HCT116 (cell line): Measurements from ENCODE around the gene PDE4D. TPM values are rescaled to one million over a fixed set of nuclear protein-coding genes. Genes with fewer than 3 reads are reported as not detected.

Experiments used
- ATAC-seq: fragments of 200-7000 bp; cut with Tn5 transposase; 2 replicates; pipeline ENCODE4 v1.9.1; 2020; ENCODE audit warnings: mild to moderate bottlenecking, moderate library complexity
- BruUV-seq: library from RNA; stranded (reverse); fragments of 400-500 nt; replicated peaks from 2 replicates; lab custom pipeline; 2021; lab: Mats Ljungman, UMichigan
- CTCF ChIA-PET: fragments of 300-600 bp; sonication (Branson Sonifier 250); formaldehyde crosslinking; loops from one replicate; lab custom pipeline; 2021; ENCODE audit warnings: antibody characterized with exemption; lab: Charles Lee
- POLR2A ChIA-PET: fragments of 300-600, 350-600 bp; sonication (Branson Sonifier 250); formaldehyde crosslinking; loops from one replicate; lab custom pipeline; 2021; ENCODE audit warnings: antibody characterized with exemption; lab: Charles Lee
- RAD21 ChIA-PET, 2 experiments: fragments of 300-600 bp; sonication (Branson Sonifier 250); formaldehyde crosslinking; loops; one replicate each; lab custom pipeline; 2023; ENCODE audit warnings: low total read pairs in 2 of 2; ENCODE audit not compliant: uncharacterized antibody in 2 of 2, unreplicated experiment in 2 of 2, low non-redundant PET in 1 of 2; lab: Charles Lee
- DNase-seq: peaks from one replicate; pipeline ENCODE4 v3.0.0-alpha.2; 2010; ENCODE audit warnings: low read depth, low spot score
- H2AFZ ChIP-seq: fragments of 200-600 bp; shearing (Covaris generic), sonication (generic); 2 replicates; pipeline ENCODE4 v1.6.1; 2017; ENCODE audit warnings: low read depth, mixed run types, mixed read lengths, antibody characterized with exemption, low read length; ENCODE audit not compliant: poor library complexity, severe bottlenecking
- H3K27ac ChIP-seq: 2 replicates; pipeline ENCODE4 v1.5.1; 2012; ENCODE audit warnings: low read depth, low read length
- H3K27me3 ChIP-seq: fragments of 200-600 bp; sonication (generic); 2 replicates; pipeline ENCODE4 v1.6.1; 2016; ENCODE audit warnings: mixed run types, low read length, mixed read lengths; ENCODE audit not compliant: insufficient read depth
- H3K36me3 ChIP-seq, 2 experiments: fragments of 200-500 bp in 1 of 2; fragments of 200-600 bp in 1 of 2; sonication (Bioruptor generic) in 1 of 2; sonication (generic) in 1 of 2; 2 replicates each; pipeline versions ENCODE4 v1.5.1 to v1.6.1; 2014 to 2016; ENCODE audit warnings: low read length in 2 of 2, inconsistent platforms in 1 of 2, mixed read lengths in 1 of 2, mixed run types in 1 of 2; ENCODE audit not compliant: insufficient read depth in 2 of 2, control insufficient read depth in 1 of 2
- H3K4me1 ChIP-seq, 2 experiments: fragments of 200-600 bp in 1 of 2; sonication (generic) in 1 of 2; 2 replicates each; pipeline versions ENCODE4 v1.5.1 to v1.6.1; 2012 to 2017; ENCODE audit warnings: low read length in 2 of 2, inconsistent platforms in 1 of 2, mild to moderate bottlenecking in 1 of 2, mixed read lengths in 1 of 2, mixed run types in 1 of 2, moderate library complexity in 1 of 2; ENCODE audit not compliant: insufficient read depth in 2 of 2, control insufficient read depth in 1 of 2
- H3K4me2 ChIP-seq: fragments of 200-600 bp; sonication (generic); 2 replicates; pipeline ENCODE4 v1.6.1; 2017; ENCODE audit warnings: mixed run types, low read length, mixed read lengths
- H3K4me3 ChIP-seq, 2 experiments: fragments of 200-600 bp in 1 of 2; sonication (generic) in 1 of 2; replicated peaks in 1 of 2; 2 replicates each; pipeline ENCODE4 v1.5.1; 2011 to 2016; ENCODE audit warnings: low read length in 2 of 2, control low read depth in 1 of 2, low read depth in 1 of 2, mild to moderate bottlenecking in 1 of 2, mixed read lengths in 1 of 2, mixed run types in 1 of 2
- H3K79me2 ChIP-seq: fragments of 200-600 bp; sonication (generic); 2 replicates; pipeline ENCODE4 v1.6.1; 2017; ENCODE audit warnings: mild to moderate bottlenecking, mixed run types, low read length, moderate library complexity, mixed read lengths; ENCODE audit not compliant: insufficient read depth
- H3K9ac ChIP-seq: fragments of 200-600 bp; sonication (generic); 2 replicates; pipeline ENCODE4 v1.6.1; 2016; ENCODE audit warnings: low read length, mixed read lengths
- H3K9me2 ChIP-seq: fragments of 200-600 bp; sonication (generic), shearing (Covaris generic); 2 replicates; pipeline ENCODE4 v1.6.1; 2017; ENCODE audit warnings: mixed run types, mild to moderate bottlenecking, moderate library complexity; ENCODE audit not compliant: insufficient read depth
- H3K9me3 ChIP-seq, 2 experiments: fragments of 200-500 bp in 1 of 2; fragments of 200-600 bp in 1 of 2; sonication (Bioruptor generic) in 1 of 2; sonication (generic) in 1 of 2; 2 replicates each; pipeline ENCODE4 v1.6.1; 2014 to 2017; ENCODE audit warnings: low read length in 2 of 2, mixed read lengths in 2 of 2, inconsistent platforms in 1 of 2, low read depth in 1 of 2, mild to moderate bottlenecking in 1 of 2, mixed run types in 1 of 2, moderate library complexity in 1 of 2; ENCODE audit not compliant: control insufficient read depth in 1 of 2, insufficient read depth in 1 of 2
- H4K20me1 ChIP-seq: fragments of 200-600 bp; sonication (generic), shearing (Covaris generic); 2 replicates; pipeline ENCODE4 v1.6.1; 2017; ENCODE audit warnings: mixed run types, mild to moderate bottlenecking, moderate library complexity; ENCODE audit not compliant: insufficient read depth
- CBX3 ChIP-seq: IDR thresholded peaks from 2 replicates; pipeline ENCODE4 v1.6.1; 2012; ENCODE audit warnings: low read depth
- CEBPB ChIP-seq: IDR thresholded peaks from 2 replicates; pipeline ENCODE4 v1.6.1; 2012; ENCODE audit warnings: low read depth
- EGR1 ChIP-seq: IDR thresholded peaks from 2 replicates; pipeline ENCODE4 v1.6.1; 2012; ENCODE audit warnings: low read depth
- ELF1 ChIP-seq: IDR thresholded peaks from 2 replicates; pipeline ENCODE4 v1.6.1; 2012; ENCODE audit warnings: low read depth, borderline replicate concordance
- EZH2 ChIP-seq: fragments of 200-600 bp; sonication (generic); IDR thresholded peaks from 2 replicates; pipeline ENCODE4 v1.6.1; 2017; ENCODE audit warnings: antibody characterized with exemption, mixed run types
- EZH2phosphoT487 ChIP-seq: fragments of 200-600 bp; IDR thresholded peaks from 2 replicates; pipeline ENCODE4 v1.6.1; 2018; ENCODE audit warnings: antibody characterized with exemption, borderline replicate concordance
- FOSL1 ChIP-seq: IDR thresholded peaks from 2 replicates; pipeline ENCODE4 v1.6.1; 2012; ENCODE audit warnings: low read depth
- JUND ChIP-seq: IDR thresholded peaks from 2 replicates; pipeline ENCODE4 v1.6.1; 2012
- RAD21 ChIP-seq: IDR thresholded peaks from 2 replicates; pipeline ENCODE4 v1.6.1; 2012; ENCODE audit warnings: low read depth, mild to moderate bottlenecking
- SP1 ChIP-seq: IDR thresholded peaks from 2 replicates; pipeline ENCODE4 v1.6.1; 2012; ENCODE audit warnings: low read depth
- SRF ChIP-seq: IDR thresholded peaks from 2 replicates; pipeline ENCODE4 v1.6.1; 2012; ENCODE audit warnings: low read depth
- TCF7L2 ChIP-seq: IDR thresholded peaks from 2 replicates; pipeline ENCODE4 v1.7.0; 2011; ENCODE audit warnings: borderline replicate concordance, inconsistent platforms; ENCODE audit not compliant: insufficient read depth, insufficient read length; ENCODE audit errors: extremely low read depth
- YY1 ChIP-seq: IDR thresholded peaks from 2 replicates; pipeline ENCODE4 v1.6.1; 2011; ENCODE audit warnings: low read length, low read depth, moderate library complexity, mild to moderate bottlenecking; ENCODE audit not compliant: insufficient replicate concordance; ENCODE audit errors: extremely low read depth
- ZFX ChIP-seq: fragments of 450-650 bp; IDR thresholded peaks from 2 replicates; pipeline ENCODE4 v1.6.1; 2017
- intact Hi-C: fragments of 100-400 bp; cut with micrococcal nuclease; formaldehyde crosslinking; loops from 2 replicates; pipeline ENCODE4 v1.10.0; 2022
- total RNA-seq: library from RNA; stranded (reverse); gene quantifications from one replicate; pipeline ENCODE4 v1.2.1, GENCODE V29; 2021; ENCODE audit not compliant: unreplicated experiment
- TF ChIP-seq, protein P1 (sequence below): IDR thresholded peaks from 2 replicates; pipeline ENCODE4 v1.6.1; 2012
- TF ChIP-seq, protein P2 (sequence below): IDR thresholded peaks from 2 replicates; pipeline ENCODE4 v1.6.1; 2011; ENCODE audit warnings: mild to moderate bottlenecking, low read length, moderate library complexity; ENCODE audit not compliant: insufficient replicate concordance; ENCODE audit errors: extremely low read depth
- TF ChIP-seq, protein P3 (sequence below), 3 experiments: fragments of 200-600 bp in 1 of 3; sonication (generic) in 1 of 3; IDR thresholded peaks in 2 of 3; conservative IDR thresholded peaks in 1 of 3; 2 replicates each; pipeline ENCODE4 v1.5.1; 2012 to 2017; ENCODE audit warnings: low read depth in 2 of 3, low read length in 2 of 3, antibody characterized with exemption in 1 of 3, borderline replicate concordance in 1 of 3, control low read depth in 1 of 3, mild to moderate bottlenecking in 1 of 3, mixed read lengths in 1 of 3, mixed run types in 1 of 3, moderate library complexity in 1 of 3; ENCODE audit not compliant: insufficient read depth in 1 of 3
- TF ChIP-seq, protein P4 (sequence below): IDR thresholded peaks from 2 replicates; pipeline ENCODE4 v1.6.1; 2012; ENCODE audit warnings: low read depth

The PDE4D gene
- total RNA-seq, 1 experiment from 2014 or later, result 1.1 TPM

DNA sequence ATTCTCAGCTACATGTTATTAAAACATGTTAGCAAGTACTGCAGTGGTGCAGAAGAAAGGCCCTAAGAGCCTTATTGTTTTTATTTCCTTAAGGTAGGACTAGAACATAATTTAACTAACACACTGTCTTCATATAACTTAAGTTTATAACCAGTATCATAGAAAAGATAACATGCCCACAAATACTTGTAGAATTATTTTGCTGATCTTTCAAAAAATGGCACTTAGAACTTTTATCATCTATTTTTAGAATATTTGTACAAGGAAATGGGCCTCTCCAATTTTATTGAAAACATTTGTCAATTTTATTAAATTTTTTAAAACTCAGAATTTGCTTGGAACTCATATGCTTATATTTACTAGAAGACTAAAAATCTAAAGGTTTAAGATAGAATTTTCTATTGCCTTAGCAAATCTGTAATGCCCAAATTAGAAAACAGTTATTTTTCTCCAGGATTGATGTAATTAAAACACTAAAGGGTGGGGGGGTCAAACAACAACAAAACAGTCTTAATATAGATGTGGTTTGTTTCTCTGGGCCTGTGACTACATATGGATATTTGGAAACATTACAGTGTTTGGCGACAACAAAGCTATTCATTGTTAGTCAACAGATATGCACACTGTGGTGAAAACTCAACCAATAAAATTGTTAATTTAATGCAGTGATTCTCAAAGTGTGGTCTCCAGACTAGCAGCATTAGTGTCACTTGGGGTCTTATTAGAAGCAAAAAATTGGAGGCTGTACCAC is 360.4 kb downstream of the PDE4D start:
- BruUV-seq, result no TSS peak

More for the DNA sequence above, 360.4 kb downstream of the PDE4D start:
- ATAC-seq (no peak), DNase-seq (no peak)
- POLR2A ChIA-PET, result no interaction called here
- H3K36me3 ChIP-seq, result no peaks in the 10 kb centered on the region
- H3K9me2 ChIP-seq, result no peaks in the 10 kb centered on the region
- H3K4me1 ChIP-seq, result no peaks in the 10 kb centered on the region
- no peaks in the 10 kb centered on the region for H3K9me3 ChIP-seq
- H3K4me3 ChIP-seq, result no peak overlapping the region
- no peak overlapping the region for H3K4me2 ChIP-seq
- intact Hi-C loops, result no loop called here
- no peak overlapping the region for H2AFZ ChIP-seq
- H3K9ac ChIP-seq, result no peak overlapping the region
- CTCF ChIA-PET, result no interaction called here
- no peaks in the 10 kb centered on the region; the same call in 1 of the 2 replicates for H4K20me1 ChIP-seq
- no peak overlapping the region for H3K27ac ChIP-seq
- H3K79me2 ChIP-seq, result no peaks in the 10 kb centered on the region
- TF ChIP-seq YY1, result no peak
- TF ChIP-seq, protein P1, sequence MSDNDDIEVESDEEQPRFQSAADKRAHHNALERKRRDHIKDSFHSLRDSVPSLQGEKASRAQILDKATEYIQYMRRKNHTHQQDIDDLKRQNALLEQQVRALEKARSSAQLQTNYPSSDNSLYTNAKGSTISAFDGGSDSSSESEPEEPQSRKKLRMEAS, result no peak
- TF ChIP-seq, protein P2, sequence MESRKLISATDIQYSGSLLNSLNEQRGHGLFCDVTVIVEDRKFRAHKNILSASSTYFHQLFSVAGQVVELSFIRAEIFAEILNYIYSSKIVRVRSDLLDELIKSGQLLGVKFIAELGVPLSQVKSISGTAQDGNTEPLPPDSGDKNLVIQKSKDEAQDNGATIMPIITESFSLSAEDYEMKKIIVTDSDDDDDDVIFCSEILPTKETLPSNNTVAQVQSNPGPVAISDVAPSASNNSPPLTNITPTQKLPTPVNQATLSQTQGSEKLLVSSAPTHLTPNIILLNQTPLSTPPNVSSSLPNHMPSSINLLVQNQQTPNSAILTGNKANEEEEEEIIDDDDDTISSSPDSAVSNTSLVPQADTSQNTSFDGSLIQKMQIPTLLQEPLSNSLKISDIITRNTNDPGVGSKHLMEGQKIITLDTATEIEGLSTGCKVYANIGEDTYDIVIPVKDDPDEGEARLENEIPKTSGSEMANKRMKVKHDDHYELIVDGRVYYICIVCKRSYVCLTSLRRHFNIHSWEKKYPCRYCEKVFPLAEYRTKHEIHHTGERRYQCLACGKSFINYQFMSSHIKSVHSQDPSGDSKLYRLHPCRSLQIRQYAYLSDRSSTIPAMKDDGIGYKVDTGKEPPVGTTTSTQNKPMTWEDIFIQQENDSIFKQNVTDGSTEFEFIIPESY, result no peak
- TF ChIP-seq EZH2phosphoT487, result no peak
- TF ChIP-seq RAD21, result no peak
- no peak for TF ChIP-seq EZH2
- no peak for TF ChIP-seq EGR1
- no peak for TF ChIP-seq ELF1
- no peak for TF ChIP-seq FOSL1
- TF ChIP-seq CBX3, result no peak
- TF ChIP-seq SRF, result no peak
- no peak for TF ChIP-seq JUND
- TF ChIP-seq ZFX, result no peak
- TF ChIP-seq, protein P3, sequence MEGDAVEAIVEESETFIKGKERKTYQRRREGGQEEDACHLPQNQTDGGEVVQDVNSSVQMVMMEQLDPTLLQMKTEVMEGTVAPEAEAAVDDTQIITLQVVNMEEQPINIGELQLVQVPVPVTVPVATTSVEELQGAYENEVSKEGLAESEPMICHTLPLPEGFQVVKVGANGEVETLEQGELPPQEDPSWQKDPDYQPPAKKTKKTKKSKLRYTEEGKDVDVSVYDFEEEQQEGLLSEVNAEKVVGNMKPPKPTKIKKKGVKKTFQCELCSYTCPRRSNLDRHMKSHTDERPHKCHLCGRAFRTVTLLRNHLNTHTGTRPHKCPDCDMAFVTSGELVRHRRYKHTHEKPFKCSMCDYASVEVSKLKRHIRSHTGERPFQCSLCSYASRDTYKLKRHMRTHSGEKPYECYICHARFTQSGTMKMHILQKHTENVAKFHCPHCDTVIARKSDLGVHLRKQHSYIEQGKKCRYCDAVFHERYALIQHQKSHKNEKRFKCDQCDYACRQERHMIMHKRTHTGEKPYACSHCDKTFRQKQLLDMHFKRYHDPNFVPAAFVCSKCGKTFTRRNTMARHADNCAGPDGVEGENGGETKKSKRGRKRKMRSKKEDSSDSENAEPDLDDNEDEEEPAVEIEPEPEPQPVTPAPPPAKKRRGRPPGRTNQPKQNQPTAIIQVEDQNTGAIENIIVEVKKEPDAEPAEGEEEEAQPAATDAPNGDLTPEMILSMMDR (IDR thresholded peaks at IDR 0.05 in 2 of 3, conservative IDR thresholded peaks at IDR 0.05 in 1 of 3; ENCODE audit: borderline replicate concordance in 1 of 3, insufficient read depth in 1 of 3, low read depth in 2 of 3, low read length in 2 of 3), result no peak
- no peak for TF ChIP-seq CEBPB
- no peak for TF ChIP-seq TCF7L2
- TF ChIP-seq, protein P4, sequence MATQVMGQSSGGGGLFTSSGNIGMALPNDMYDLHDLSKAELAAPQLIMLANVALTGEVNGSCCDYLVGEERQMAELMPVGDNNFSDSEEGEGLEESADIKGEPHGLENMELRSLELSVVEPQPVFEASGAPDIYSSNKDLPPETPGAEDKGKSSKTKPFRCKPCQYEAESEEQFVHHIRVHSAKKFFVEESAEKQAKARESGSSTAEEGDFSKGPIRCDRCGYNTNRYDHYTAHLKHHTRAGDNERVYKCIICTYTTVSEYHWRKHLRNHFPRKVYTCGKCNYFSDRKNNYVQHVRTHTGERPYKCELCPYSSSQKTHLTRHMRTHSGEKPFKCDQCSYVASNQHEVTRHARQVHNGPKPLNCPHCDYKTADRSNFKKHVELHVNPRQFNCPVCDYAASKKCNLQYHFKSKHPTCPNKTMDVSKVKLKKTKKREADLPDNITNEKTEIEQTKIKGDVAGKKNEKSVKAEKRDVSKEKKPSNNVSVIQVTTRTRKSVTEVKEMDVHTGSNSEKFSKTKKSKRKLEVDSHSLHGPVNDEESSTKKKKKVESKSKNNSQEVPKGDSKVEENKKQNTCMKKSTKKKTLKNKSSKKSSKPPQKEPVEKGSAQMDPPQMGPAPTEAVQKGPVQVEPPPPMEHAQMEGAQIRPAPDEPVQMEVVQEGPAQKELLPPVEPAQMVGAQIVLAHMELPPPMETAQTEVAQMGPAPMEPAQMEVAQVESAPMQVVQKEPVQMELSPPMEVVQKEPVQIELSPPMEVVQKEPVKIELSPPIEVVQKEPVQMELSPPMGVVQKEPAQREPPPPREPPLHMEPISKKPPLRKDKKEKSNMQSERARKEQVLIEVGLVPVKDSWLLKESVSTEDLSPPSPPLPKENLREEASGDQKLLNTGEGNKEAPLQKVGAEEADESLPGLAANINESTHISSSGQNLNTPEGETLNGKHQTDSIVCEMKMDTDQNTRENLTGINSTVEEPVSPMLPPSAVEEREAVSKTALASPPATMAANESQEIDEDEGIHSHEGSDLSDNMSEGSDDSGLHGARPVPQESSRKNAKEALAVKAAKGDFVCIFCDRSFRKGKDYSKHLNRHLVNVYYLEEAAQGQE, result no peak
- TF ChIP-seq SP1, result no peak
- TF ChIP-seq, all 23 proteins: peak for 0
- RAD21 ChIA-PET, result no interaction called here
- no peaks in the 10 kb centered on the region for H3K27me3 ChIP-seq
